Measurements from ENCODE around the gene NUP62.
"Not testable (repeated sequence)": the region's sequence is repeated elsewhere in the genome, so short reads cannot be mapped to it uniquely, and the experiment has no call there.

DNA sequence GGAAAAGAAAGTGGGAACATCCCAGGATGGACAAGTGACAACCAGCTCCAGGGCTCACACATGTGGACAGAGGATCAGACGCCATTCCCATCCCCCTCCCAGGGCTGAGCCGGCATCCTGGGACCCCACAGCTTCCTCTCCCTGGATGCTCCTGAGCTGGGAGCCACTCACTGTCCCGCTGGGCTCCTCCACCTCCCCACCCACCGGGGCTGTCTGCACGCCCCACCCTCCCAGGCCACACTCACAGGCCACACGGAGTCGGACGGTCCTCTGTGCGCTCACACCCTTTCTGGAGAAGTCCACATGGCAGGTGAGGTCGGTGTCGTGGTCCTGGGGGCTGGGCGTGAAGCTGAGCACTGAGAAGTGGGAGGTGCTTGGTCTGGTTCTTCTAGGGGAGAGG is 30.6 kb upstream of the NUP62 start:
- TF ChIP-seq, protein P1, sequence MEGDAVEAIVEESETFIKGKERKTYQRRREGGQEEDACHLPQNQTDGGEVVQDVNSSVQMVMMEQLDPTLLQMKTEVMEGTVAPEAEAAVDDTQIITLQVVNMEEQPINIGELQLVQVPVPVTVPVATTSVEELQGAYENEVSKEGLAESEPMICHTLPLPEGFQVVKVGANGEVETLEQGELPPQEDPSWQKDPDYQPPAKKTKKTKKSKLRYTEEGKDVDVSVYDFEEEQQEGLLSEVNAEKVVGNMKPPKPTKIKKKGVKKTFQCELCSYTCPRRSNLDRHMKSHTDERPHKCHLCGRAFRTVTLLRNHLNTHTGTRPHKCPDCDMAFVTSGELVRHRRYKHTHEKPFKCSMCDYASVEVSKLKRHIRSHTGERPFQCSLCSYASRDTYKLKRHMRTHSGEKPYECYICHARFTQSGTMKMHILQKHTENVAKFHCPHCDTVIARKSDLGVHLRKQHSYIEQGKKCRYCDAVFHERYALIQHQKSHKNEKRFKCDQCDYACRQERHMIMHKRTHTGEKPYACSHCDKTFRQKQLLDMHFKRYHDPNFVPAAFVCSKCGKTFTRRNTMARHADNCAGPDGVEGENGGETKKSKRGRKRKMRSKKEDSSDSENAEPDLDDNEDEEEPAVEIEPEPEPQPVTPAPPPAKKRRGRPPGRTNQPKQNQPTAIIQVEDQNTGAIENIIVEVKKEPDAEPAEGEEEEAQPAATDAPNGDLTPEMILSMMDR (IDR thresholded peaks at IDR 0.05), result not testable (repeated sequence)
- TF ChIP-seq POLR2A (IDR thresholded peaks at IDR 0.05), result not testable (repeated sequence)

All from prostate gland (tissue), 2 donors.